ENCODE measurements around the gene RNASEH1.
A peak's percentile ranks its signal among the peaks of the same experiment; 100 is the strongest.

RNASEH1 gene

DNA sequence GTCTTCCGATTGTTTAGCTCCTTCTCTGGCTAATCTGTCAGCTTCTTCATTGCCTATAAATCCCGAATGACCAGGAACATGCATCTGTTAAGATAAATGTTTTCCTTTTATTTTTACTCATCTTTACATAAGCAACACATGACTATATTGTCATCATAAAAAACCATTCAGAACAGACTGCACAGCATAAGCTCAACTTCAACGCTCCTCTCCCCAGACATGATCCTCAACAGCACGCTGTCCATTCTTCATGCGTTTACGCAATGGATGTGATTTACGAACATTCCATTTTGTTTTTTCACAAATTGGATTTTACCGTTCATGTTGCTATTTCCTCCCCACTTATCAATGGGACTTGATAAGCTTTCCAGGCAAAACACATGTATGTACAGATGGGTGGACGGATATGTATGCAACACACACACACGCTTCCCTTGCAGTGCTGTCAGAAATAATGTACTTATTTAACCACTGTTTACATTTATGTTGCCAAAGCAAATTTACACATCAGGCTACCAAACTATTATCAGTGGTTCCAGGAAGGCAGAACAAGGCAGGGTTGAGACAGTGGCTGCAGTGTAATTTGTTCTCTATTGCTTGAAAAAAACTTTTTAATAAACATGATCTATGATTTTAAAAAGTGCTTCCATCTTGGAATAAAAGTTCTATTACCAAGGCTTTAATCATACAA, 12.2 kb downstream of the RNASEH1 start:
- DNase-seq: no peak

DNA sequence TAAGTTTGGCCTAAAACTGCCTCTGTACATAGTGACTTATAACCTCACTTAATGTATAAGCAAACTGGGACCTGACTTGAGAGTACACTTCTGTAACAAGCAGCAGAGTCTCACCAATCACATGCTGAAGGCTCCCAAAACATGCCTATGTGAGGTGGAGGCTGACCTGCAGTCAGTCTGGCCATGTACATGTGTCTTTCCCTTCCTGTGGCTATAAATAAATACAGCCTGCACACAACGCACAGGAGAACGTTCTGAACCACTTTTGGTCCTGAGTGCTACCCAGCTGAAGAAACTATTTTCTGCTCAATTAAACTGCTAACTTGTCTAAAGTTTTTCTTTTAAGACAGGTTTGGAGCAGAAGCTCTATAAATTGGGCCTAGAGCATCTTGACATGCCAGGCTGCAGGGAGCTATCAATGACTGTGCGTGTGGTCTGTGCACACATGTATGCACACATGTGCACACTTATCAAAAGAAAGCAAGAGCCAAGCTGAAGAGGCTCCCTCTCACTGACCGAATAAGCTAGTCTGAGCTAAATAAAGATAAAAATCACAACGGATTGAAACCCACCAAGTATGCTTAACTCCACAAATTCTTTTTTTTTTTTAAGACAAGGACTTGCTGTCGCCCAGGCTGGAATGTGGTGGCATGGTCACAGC, 15.0 kb downstream of the RNASEH1 start:
- DNase-seq: no peak

DNA sequence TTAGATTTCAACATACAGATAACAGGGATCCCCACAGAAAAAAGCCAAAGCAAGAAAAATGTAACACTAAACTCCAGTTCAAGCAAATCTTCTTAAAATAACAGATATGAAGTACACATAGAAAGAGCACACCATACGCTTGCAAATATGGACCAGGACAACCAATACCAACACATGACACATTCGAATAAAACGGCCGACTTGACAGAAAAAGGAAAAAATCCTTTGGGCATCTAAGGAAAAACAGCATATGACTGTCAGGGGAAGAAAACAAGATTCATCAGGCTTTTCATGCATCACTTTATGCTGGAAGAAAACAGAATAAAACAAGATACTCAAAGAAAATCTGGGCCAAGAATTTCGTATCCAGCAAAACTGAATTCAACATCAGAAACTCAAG, 16.0 kb downstream of the RNASEH1 start:
- no peak for DNase-seq

DNA sequence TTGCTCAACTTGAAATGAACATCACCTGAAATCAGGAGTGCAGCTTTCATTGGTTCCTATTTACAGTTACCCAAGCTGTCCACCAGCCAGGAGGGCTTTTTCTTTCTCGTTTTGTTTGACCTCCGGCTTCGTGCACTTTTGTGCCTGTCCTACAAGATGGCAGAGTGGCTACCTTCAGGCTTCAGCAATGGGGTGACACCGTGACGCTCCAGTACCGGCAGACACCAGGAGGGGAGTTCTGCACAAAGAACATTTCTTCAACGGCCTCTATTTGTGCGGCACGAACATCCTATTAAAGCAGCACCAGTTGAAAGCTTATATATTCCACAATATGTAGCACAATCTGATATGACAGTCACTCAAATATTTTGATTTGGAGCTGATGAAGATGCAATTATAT, 18.3 kb downstream of the RNASEH1 start:
- no peak for DNase-seq

DNA sequence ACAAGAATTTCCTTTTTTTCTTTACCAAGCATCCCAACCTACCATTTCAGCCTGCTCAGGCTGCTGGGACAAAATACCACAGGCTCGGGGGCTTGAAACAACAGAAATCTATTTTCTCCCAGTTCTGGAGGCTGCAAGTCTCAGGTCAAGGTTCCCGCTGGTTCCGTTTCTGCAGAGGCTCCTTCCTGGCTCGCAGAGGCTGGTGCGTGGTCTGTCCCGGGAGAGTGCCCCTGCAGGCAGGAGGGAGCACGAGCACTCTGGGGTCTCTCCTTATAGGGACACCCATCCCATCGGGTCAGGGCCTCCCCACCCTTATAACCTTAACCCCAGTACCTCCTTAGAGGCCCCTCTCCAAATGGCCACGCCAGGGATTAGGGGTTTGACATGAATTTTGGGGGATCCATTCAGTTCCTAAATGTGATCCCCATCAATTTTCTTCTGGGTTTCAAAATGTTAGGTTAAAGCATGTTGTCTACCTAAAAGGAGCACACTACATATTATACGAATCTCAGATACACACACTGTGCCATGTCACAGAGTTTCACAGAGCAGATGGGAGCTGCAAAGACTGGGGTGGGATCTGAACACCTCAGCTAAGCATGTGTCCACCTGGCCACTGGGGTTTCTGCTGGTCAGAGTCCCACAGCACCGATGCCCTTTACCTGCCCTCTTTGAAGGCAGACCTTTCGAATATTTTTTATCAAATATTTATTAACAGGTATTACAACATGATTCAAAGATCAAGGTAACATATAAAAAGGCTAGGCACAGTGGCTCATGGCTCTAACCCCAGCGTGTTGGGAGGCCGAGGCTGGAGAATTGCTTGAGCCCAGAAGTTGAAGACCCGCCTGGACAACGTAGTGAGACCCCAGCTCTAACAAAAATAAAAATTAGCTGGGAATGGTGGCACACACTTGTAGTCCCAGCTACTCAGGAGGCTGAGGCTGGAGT, 21.2 kb downstream of the RNASEH1 start:
- DNase-seq: no peak

DNA sequence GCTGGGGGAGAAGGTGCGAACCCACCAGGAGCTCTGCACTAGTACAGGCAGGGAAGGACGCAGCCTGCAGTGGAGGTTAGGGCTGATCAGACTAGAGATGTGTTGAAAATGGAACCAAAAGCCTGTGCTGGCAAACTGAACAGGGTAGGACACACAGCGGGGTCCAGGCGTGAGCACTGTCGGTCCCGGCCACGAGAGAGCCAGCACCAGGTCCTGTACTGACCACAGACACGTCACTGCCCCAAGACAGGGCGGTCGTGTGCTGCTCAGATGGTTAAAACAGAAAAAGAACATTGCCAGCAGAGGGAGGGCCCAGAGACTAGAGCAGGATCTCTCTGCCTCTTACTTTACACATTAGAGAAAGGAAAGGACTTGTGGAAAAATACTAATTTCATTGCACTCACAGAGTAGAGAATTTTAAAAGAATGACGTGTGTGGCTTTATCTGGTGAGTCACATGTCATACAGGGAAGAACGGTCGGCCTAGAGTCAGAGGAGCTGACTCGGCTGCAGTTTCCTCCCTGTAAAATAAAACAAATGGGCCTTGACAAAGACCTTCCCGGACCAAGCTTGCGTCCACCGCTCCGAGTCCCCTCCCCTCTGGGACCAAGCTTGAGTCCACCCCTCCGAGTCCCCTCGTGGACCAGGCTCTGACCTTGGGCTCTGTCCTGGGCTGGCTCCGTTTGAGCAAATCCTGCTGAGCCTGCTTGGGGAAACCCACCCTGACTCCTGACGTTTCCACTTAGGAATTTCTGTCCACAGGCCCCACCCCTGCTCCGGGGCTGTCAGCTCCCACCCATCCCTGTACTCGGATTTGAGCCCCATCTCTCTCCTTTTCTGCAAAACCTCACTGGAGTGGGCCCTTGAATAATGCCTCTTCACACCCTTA, 22.1 kb downstream of the RNASEH1 start:
- no peak for DNase-seq

DNA sequence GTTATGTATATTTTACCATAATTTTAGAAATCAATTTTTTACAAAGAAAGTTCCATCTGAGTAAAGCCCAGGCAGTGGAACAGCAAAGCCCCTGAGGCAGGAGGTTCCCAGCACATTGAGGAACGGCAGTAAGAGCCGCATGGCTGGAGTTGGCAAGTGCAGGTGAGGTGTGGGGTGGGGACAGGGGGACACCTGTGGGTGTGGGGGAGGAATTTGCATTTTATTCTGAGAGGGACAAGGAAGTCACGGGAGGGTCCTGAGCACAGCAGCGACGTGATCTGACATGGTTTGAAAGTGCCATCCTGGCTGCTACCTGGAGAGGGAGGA, 22.7 kb downstream of the RNASEH1 start:
- DNase-seq: no peak

DNA sequence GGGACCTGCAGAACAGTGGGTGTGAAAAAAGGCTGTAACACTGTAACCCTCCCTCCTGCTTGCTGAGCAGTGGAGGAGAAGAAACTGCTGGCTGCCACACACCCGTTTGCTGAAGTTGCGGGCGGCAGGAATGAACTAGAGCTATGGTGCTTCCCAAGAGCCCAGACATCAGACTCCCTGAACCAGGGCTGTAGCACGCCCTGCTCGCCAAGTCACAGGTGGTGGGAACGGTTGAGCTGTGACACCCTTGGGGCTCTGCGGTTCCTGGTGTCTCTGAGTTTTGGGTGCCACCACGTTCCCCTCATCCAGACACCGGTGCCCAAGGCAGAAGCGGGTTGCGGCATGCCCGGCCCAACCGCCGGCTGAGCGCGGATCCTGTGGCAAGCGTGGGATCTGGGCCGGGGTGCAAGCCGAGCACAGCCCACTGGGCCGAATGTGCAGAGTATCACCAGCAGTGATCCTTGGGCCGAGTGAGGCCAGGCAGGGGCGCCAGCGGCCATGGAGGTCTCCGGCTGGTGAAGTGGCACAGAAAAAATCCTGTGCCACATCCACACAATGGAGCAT, 23.8 kb downstream of the RNASEH1 start:
- DNase-seq: no peak

DNA sequence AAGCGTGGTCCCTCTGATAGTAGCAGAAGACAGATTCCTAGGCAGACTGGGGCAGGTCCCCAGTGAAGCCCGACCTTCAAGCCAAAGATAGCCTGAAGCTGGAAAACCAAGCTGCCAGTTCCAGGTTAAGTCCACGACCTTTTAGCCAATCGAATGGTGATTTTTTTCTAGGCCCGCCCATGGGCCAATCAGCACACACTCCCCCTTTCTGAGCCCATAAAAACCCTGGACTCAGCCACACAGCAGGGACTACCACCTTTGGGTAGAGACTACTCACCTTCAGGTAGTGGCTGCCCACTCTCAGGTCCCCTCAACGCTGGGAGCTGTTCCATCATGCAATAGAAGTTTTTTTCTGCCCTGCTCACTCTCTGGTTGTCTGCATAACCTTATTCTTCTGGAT, 24.3 kb downstream of the RNASEH1 start:
- no peak for DNase-seq

DNA sequence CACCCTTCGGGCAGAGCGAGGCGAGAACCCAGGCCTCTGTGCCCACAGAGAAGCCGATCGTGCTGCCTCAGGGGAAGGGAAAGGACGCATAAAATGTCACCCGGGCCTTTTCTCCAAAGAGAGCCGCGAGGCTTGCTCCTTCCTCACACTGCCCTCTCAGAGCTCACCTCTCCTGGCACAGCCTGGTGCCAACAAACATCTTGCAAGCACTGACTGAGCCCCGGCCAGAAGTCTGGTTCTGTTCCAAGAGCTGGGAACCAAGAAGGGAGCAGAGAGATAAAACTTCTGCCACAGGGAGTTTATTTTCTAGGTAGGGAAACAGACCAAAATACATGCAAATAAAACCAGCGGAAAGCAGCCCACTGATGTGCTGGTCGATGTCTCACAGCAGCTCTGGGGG, 25.2 kb downstream of the RNASEH1 start:
- DNase-seq: no peak

DNA sequence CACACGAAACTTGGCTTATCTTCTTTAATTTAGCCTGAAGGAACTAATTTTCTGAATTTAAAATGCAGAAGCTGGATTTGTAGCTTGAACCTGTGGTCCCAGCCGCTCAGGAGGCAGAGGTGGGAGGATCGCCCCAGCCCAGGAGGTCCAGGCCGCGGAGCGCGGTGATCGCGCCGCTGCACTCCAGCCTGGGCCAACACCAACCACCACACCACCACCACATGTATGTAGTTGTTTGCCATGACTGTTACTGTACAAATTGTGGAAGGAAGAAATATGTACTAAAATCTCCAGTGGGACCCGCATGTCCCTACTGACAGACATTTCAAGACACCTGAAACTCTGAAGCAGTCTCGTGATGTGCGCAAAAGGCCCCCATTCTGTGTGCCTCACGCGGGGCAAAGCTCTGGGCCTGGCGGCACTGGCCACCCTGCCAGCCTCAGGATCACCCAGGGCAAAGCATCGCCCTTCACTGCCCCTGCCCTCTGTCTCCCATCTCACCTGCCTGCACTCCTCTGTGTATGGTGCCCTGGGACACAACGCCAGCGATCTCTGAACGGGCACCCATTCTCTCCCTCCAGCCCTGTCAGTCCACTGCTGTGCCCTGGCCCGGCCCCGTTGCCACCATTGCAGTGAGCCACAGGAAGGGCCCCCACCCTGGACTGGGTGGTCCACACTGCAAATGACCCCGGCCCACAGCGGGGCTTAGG, 28.7 kb downstream of the RNASEH1 start:
- no peak for DNase-seq

DNA sequence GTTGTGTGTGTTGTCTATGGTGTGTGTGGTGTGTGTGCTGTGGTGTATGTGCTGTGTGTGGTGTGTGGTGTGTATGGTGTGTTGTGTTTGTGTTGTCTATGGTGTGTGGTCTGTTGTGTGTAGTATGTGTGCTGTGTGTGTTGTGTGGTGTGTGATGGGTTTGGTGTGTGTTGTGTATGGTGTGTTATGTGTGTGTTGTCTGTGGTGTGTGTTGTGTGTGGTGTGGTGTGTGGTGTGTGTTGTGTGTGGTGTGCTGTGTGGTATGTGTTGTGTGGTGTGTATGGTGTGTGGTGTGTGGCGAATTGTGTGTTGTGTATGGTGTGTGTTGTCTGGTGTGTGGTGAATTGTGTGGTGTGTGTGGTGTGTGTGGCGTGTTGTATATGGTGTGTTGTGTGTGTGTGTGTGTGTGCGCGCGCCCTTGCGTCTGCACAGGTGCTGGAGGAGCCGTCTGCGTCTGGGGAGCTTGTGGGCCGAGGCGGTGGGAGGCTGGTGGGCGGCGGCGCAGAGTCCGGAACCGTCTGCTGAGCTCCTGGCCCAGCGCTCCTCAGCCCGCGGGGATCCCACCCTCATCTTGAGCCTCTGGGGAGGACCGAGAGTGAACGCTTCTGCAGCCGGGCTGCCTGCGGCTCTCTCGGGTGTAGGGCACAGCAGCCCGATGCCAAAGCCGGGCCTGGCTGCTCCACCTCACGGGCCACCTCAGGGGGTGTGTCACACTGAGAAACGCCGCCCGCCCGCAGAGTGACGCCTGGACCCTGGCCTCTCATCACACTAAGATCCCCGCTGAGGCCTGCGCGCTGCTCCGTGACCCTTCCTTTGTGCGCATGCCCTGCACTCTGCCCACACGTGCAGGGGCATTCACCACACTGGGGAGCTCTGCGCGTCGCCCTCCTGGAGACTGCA, 30.0 kb downstream of the RNASEH1 start:
- no peak for DNase-seq

DNA sequence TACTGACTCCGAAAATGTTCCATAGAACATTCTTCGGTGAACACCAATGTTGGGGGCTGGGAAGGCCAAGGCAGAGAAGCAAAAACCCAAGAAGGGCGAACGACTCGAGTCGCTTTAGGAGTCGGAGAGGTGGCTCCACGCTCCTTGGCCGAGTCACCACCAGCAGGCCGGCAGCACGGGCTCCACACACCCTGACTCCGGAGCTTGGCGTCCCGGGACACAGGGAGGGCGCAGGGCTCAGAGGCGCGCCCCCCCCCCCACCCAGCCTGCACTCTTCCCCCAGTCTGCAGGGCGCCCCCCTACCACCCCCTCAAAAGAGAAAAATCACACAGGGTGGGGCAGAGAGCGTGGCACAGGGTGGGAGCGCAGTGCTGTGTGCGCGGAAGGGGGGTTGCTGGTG, 31.3 kb downstream of the RNASEH1 start:
- DNase-seq: no peak

DNA sequence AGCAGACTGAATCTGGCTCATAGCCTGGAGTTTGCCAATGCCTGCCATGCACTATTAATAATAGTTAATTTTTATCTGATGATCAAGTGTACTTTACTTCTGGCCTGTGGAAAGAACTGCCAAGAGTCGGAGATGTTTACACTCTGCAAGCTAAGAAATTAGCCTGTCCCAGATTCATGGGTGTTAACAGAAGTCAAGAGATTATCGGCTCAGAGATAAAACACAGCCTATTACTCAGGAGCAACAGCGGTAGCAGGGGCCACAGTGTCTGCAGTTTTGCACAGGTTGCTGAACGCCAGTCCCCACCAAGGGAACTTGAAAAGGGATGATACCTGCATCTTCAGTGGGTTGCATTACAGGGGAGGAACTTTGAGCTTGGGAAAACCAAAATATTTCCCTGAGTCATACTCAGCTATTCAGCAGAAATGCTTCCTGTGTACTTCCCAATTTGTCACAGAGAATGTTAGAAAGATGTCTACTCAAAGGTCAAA, 34.5 kb downstream of the RNASEH1 start:
- no peak for DNase-seq

DNA sequence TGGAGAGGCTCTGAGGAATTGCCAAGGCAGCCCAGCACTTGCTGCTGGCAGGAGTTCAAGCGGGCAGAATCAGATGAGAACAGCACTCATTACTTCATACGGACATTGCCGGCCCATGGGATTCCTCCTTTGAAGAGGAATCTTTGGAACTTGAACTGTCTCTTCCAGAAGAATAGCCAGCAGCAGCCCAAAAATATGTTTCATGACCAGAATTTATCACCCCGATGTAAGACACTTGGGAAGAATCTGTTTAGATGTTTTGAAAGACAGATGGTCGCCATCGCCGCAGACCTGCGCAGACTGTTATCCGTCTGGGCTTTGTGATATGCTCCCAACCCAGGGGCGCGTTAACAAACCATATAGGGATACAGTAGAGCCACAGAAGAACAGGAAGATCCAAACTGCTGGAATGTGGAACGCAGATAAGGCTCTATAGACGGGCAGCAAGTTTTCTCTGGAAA, 35.1 kb downstream of the RNASEH1 start:
- DNase-seq: no peak

DNA sequence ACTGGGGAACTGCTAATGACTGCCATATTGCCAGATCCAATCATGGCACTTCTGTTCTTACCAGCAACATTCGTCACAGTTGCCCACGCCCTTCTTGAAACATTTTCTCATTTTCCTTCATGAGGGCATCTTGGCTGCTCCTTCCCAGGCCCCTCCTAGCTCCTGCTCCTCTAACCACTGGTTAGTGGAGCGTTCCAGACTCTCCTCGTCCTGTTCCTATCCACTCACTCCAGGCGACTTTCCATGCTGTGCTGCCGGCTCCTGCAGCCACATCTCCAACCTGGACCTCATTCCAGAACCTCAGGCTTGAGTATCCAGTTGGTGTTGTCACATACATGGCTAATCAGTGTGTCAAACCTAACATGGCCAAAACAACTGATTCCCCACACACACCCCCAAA, 37.5 kb downstream of the RNASEH1 start:
- DNase-seq: no peak

DNA sequence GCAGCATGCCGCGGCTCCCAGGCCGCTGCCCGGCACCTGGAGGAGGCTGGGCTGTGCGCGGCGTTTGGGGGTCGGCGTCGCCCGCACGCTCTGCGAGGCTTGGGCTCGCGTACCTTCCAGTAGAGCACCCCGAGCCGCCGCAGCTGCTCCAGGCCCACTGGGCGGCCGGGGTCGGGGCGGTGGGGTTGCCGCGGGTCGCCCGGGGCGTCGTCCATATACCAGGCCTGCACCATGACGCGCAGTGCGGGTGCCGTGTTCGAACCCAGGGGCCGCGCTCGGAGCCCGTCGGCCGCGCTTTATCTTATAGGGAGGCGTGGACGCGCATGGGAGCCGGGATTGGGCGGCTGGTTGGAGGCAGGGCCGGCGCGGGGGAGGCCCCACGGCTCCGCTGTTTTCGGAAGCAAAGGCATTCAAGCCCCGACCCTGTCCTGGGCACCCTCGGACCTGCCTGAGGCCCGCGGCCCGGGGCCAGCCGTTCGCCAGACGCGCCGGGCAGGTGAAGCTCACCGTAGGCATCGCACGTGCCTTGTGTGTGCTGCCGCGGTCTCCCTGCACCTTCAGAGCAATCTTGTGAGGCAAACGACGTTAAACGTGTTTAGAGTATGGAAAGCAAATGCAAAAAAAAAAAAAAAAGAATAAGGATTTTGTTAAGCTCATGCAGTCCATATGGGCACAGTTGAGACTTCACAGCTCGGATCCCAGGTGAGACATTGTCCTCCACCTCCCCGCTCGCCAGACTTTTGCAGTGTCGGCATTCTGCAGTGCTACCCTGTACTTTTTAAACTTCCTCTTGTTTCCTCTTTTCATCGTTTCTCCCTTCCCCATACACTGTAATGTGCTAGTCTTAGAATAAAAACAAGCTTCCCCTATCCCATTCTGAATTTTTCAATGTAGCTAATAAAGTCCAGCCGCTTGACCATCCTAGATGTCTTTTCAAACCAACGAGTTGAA, 38.6 kb downstream of the RNASEH1 start, which contains the start of gene ADI1:
Gene ADI1, minus strand, starts transcription at position 277 of the 951 bp plus-strand sequence. Its CDS starts 44 bp downstream, at position 233.
- DNase-seq: peak; percentile 83 to 85

DNA sequence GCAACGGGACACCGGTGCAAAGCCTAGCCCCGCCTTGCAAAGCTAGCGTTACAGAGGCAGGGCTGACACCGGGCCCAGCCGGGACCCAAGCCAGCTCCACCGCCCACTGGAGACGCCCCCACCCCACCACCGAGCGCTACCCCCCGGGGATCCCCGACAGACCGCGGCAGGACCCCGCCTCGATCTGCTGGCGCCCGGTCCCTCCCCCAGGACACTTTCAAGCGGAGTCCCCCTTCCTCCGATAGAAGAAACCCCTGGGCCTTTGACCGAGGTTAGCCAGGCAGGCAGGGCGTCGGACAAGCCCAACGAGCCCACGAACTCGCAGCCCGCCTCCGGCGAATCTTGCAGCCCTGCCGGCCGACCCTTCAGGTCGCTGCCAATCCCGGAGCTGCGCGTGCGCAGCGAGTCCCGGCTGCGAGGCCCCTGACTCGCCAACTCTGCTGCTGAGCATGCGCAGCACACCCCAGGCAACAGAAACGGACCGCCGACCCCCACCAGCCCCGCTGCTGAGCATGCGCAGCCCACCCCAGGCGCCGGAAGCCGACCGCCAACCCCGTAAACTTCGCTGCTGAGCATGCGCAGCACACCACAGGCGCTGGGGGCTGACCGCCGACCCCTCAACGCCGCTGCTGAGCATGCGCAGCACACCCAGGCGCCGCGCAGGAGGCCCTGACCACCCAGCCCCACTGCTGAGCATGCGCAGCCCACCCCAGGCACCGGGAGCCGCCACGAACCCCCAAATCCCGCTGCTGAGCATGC, 39.5 kb downstream of the RNASEH1 start:
- DNase-seq: peak; percentile 97 to 98

Measured in stimulated activated CD4-positive, alpha-beta T cell treated with anti-CD3 and anti-CD28 coated beads, Interleukin-2, amount 100 ng/mL, for 24 hours (primary cell).